GM12878 (cell line): ENCODE data around the gene PHF23. TPM values are rescaled to one million over a fixed set of nuclear protein-coding genes. Genes with fewer than 3 reads are reported as not detected.

Source experiments
- CBX5 ChIP-seq: sonication (generic); IDR thresholded peaks from 2 replicates; pipeline ENCODE4 v1.6.1; 2016; ENCODE audit warnings: low read depth, moderate library complexity, mild to moderate bottlenecking, inconsistent platforms
- DPF2 ChIP-seq: fragments of 450-650 bp; IDR thresholded peaks from 2 replicates; pipeline ENCODE4 v1.6.1; 2017; ENCODE audit warnings: mild to moderate bottlenecking
- FOS ChIP-seq: IDR thresholded peaks from 3 replicates; pipeline ENCODE4 v1.6.1; 2011; ENCODE audit warnings: borderline replicate concordance; ENCODE audit not compliant: insufficient read length; ENCODE audit errors: extremely low read depth
- SREBF2 ChIP-seq: IDR thresholded peaks from 2 replicates; pipeline ENCODE4 v1.6.1; 2012; ENCODE audit warnings: mild to moderate bottlenecking, low read length
- SRF ChIP-seq, 2 experiments: IDR thresholded peaks; 2 replicates each; pipeline ENCODE4 v1.6.1; 2011; ENCODE audit warnings: low read depth in 2 of 2, low read length in 2 of 2, mild to moderate bottlenecking in 1 of 2, moderate library complexity in 1 of 2
- TBL1XR1 ChIP-seq: IDR thresholded peaks from 2 replicates; pipeline ENCODE4 v1.6.1; 2012; ENCODE audit warnings: low read depth, low read length, improper control_type of control experiment
- TCF3 ChIP-seq: IDR thresholded peaks from 2 replicates; pipeline ENCODE4 v1.6.1; 2012; ENCODE audit warnings: low read depth, mild to moderate bottlenecking, low read length, borderline replicate concordance; ENCODE audit not compliant: insufficient read depth
- WRNIP1 ChIP-seq: IDR thresholded peaks from 2 replicates; pipeline ENCODE4 v1.6.1; 2011; ENCODE audit warnings: low read depth, low read length, improper control_type of control experiment, borderline replicate concordance
- ZNF24 ChIP-seq: fragments of 450-650 bp; IDR thresholded peaks from 2 replicates; pipeline ENCODE4 v1.6.1; 2017; ENCODE audit warnings: antibody characterized with exemption, mild to moderate bottlenecking
- ZNF384 ChIP-seq: IDR thresholded peaks from 2 replicates; pipeline ENCODE4 v1.6.1; 2012; ENCODE audit warnings: low read depth, mild to moderate bottlenecking, low read length, improper control_type of control experiment, borderline replicate concordance
- polyA plus RNA-seq, 11 experiments: library from polyadenylated mRNA; depleted of rRNA in 4 of 11; unstranded in 6 of 11; stranded (reverse) in 5 of 11; fragments of >200 nt; fragmentation: Nextera tagmentation in 4 of 11; fragmentation: Illumina TruSeq in 1 of 11; extraction: Ambion mirVana in 4 of 11; extraction: Trizol in 1 of 11; gene quantifications; 1 replicate in 1 of 11; 2 replicates in 10 of 11; pipeline versions ENCODE4 v1.2.1 to v1.2.3, GENCODE V29; 2011 to 2016; ENCODE audit warnings: inconsistent platforms in 2 of 11, missing spikeins in 2 of 11, low read depth in 1 of 11
- total RNA-seq, 4 experiments: library from RNA; depleted of rRNA in 3 of 4; stranded (reverse); fragments of >200 nt in 3 of 4; fragmentation: Illumina TruSeq in 1 of 4; extraction: Trizol in 1 of 4; gene quantifications; 2 replicates each; pipeline versions ENCODE4 v1.2.1 to v1.2.3, GENCODE V29; 2013 to 2021
- TF ChIP-seq, protein P1 (sequence below): fragments of 450-650 bp; IDR thresholded peaks from 2 replicates; pipeline ENCODE4 v1.6.1; 2017; ENCODE audit warnings: borderline replicate concordance
- TF ChIP-seq, protein P2 (sequence below): fragments of 450-650 bp; IDR thresholded peaks from 2 replicates; pipeline ENCODE4 v1.6.1; 2017; ENCODE audit warnings: mild to moderate bottlenecking, moderate library complexity
- TF ChIP-seq, protein P3 (sequence below): IDR thresholded peaks from 2 replicates; pipeline ENCODE4 v1.6.1; 2012; ENCODE audit warnings: low read length, inconsistent platforms
- TF ChIP-seq, protein P4 (sequence below): fragments of 450-650 bp; formaldehyde crosslinking; IDR thresholded peaks from 2 replicates; pipeline ENCODE4 v1.4.0; 2022; ENCODE audit warnings: mild to moderate bottlenecking, moderate library complexity
- TF ChIP-seq, protein P5 (sequence below): fragments of 450-650 bp; IDR thresholded peaks from 2 replicates; pipeline ENCODE4 v1.6.1; 2017; ENCODE audit warnings: mild to moderate bottlenecking, low read depth, inconsistent platforms; ENCODE audit not compliant: poor library complexity, severe bottlenecking
- TF ChIP-seq, protein P6 (sequence below): IDR thresholded peaks from 2 replicates; pipeline ENCODE4 v1.6.1; 2012; ENCODE audit warnings: low read depth, low read length, improper control_type of control experiment

PHF23 gene
- total and polyA plus RNA-seq, 10 of the 15 experiments (the other 5 are each of a cell fraction or from before 2014, with no cell fraction given): 8.2 to 84.8 (median 32.6) TPM

DNA sequence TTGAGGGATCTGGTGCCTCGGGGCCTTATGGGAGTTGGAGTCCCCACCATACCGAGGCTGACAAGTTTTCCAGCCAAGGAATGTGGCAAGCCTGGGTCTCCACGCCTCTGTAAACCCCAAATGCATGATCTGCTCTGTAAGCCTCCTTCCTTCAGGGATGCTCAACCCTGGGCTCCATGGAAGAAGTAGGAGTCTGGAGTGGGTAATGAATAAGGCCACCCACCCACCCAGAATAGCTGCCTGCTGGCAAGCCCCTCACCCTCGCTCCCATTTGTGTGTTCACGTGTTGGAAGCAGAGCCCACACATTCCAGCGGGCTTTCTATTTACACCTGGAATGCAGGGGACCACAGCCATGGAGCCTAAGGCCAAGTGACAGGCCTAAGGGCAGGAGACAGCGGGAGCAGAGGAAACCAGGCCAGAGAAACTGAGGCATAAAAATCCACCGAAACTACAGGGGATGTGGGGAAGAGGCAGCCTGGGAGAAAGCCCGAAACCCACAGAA is 24.1 kb downstream of the PHF23 start (continued):
- TF ChIP-seq, protein P1, sequence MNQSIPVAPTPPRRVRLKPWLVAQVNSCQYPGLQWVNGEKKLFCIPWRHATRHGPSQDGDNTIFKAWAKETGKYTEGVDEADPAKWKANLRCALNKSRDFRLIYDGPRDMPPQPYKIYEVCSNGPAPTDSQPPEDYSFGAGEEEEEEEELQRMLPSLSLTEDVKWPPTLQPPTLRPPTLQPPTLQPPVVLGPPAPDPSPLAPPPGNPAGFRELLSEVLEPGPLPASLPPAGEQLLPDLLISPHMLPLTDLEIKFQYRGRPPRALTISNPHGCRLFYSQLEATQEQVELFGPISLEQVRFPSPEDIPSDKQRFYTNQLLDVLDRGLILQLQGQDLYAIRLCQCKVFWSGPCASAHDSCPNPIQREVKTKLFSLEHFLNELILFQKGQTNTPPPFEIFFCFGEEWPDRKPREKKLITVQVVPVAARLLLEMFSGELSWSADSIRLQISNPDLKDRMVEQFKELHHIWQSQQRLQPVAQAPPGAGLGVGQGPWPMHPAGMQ: no peak
- TF ChIP-seq TBL1XR1 (no peak), CBX5 (no peak), FOS (no peak), SRF (IDR thresholded peaks at IDR 0.05; ENCODE audit: low read depth in 2 of 2, low read length in 2 of 2) (no peak), ZNF384 (no peak), ZNF24 (no peak), DPF2 (no peak), TCF3 (no peak), WRNIP1 (no peak), SREBF2 (no peak)
- TF ChIP-seq, protein P2, sequence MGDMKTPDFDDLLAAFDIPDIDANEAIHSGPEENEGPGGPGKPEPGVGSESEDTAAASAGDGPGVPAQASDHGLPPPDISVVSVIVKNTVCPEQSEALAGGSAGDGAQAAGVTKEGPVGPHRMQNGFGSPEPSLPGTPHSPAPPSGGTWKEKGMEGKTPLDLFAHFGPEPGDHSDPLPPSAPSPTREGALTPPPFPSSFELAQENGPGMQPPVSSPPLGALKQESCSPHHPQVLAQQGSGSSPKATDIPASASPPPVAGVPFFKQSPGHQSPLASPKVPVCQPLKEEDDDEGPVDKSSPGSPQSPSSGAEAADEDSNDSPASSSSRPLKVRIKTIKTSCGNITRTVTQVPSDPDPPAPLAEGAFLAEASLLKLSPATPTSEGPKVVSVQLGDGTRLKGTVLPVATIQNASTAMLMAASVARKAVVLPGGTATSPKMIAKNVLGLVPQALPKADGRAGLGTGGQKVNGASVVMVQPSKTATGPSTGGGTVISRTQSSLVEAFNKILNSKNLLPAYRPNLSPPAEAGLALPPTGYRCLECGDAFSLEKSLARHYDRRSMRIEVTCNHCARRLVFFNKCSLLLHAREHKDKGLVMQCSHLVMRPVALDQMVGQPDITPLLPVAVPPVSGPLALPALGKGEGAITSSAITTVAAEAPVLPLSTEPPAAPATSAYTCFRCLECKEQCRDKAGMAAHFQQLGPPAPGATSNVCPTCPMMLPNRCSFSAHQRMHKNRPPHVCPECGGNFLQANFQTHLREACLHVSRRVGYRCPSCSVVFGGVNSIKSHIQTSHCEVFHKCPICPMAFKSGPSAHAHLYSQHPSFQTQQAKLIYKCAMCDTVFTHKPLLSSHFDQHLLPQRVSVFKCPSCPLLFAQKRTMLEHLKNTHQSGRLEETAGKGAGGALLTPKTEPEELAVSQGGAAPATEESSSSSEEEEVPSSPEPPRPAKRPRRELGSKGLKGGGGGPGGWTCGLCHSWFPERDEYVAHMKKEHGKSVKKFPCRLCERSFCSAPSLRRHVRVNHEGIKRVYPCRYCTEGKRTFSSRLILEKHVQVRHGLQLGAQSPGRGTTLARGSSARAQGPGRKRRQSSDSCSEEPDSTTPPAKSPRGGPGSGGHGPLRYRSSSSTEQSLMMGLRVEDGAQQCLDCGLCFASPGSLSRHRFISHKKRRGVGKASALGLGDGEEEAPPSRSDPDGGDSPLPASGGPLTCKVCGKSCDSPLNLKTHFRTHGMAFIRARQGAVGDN: no peak
- TF ChIP-seq, protein P3, sequence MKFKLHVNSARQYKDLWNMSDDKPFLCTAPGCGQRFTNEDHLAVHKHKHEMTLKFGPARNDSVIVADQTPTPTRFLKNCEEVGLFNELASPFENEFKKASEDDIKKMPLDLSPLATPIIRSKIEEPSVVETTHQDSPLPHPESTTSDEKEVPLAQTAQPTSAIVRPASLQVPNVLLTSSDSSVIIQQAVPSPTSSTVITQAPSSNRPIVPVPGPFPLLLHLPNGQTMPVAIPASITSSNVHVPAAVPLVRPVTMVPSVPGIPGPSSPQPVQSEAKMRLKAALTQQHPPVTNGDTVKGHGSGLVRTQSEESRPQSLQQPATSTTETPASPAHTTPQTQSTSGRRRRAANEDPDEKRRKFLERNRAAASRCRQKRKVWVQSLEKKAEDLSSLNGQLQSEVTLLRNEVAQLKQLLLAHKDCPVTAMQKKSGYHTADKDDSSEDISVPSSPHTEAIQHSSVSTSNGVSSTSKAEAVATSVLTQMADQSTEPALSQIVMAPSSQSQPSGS: no peak
- TF ChIP-seq, protein P4, sequence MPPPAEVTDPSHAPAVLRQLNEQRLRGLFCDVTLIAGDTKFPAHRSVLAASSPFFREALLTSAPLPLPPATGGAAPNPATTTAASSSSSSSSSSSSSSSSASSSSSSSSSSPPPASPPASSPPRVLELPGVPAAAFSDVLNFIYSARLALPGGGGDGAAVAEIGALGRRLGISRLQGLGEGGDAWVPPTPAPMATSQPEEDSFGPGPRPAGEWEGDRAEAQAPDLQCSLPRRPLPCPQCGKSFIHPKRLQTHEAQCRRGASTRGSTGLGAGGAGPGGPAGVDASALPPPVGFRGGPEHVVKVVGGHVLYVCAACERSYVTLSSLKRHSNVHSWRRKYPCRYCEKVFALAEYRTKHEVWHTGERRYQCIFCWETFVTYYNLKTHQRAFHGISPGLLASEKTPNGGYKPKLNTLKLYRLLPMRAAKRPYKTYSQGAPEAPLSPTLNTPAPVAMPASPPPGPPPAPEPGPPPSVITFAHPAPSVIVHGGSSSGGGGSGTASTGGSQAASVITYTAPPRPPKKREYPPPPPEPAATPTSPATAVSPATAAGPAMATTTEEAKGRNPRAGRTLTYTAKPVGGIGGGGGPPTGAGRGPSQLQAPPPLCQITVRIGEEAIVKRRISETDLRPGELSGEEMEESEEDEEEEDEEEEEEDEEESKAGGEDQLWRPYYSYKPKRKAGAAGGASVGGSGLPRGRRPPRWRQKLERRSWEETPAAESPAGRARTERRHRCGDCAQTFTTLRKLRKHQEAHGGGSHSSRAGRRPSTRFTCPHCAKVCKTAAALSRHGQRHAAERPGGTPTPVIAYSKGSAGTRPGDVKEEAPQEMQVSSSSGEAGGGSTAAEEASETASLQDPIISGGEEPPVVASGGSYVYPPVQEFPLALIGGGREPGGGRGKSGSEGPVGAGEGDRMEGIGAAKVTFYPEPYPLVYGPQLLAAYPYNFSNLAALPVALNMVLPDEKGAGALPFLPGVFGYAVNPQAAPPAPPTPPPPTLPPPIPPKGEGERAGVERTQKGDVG (CRISPR knock-in tag): no peak
- TF ChIP-seq, protein P5, sequence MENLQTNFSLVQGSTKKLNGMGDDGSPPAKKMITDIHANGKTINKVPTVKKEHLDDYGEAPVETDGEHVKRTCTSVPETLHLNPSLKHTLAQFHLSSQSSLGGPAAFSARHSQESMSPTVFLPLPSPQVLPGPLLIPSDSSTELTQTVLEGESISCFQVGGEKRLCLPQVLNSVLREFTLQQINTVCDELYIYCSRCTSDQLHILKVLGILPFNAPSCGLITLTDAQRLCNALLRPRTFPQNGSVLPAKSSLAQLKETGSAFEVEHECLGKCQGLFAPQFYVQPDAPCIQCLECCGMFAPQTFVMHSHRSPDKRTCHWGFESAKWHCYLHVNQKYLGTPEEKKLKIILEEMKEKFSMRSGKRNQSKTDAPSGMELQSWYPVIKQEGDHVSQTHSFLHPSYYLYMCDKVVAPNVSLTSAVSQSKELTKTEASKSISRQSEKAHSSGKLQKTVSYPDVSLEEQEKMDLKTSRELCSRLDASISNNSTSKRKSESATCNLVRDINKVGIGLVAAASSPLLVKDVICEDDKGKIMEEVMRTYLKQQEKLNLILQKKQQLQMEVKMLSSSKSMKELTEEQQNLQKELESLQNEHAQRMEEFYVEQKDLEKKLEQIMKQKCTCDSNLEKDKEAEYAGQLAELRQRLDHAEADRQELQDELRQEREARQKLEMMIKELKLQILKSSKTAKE: no peak
- TF ChIP-seq, protein P6, sequence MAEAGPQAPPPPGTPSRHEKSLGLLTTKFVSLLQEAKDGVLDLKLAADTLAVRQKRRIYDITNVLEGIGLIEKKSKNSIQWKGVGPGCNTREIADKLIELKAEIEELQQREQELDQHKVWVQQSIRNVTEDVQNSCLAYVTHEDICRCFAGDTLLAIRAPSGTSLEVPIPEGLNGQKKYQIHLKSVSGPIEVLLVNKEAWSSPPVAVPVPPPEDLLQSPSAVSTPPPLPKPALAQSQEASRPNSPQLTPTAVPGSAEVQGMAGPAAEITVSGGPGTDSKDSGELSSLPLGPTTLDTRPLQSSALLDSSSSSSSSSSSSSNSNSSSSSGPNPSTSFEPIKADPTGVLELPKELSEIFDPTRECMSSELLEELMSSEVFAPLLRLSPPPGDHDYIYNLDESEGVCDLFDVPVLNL: no peak
